H1 (cell line): ENCODE data around the gene CTBP2. TPM values are rescaled to one million over a fixed set of nuclear protein-coding genes. Genes with fewer than 3 reads are reported as not detected.

Source experiments
- HDAC6 ChIP-seq: IDR thresholded peaks from one replicate; pipeline ENCODE4 v1.7.1; 2012; ENCODE audit warnings: low read depth, mild to moderate bottlenecking, inconsistent platforms, low read length, moderate library complexity
- KDM4A ChIP-seq: IDR thresholded peaks from one replicate; pipeline ENCODE4 v1.7.1; 2012; ENCODE audit warnings: low read depth, mild to moderate bottlenecking, moderate library complexity, low read length, inconsistent platforms; ENCODE audit not compliant: severe bottlenecking
- POLR2A ChIP-seq, 2 experiments: IDR thresholded peaks; 1 replicate in 1 of 2; 2 replicates in 1 of 2; pipeline ENCODE4 v1.6.1; 2011; ENCODE audit warnings: low read depth in 2 of 2, low read length in 2 of 2, mild to moderate bottlenecking in 2 of 2; ENCODE audit errors: control extremely low read depth in 1 of 2
- SIX5 ChIP-seq: IDR thresholded peaks from 2 replicates; pipeline ENCODE4 v1.6.1; 2011; ENCODE audit warnings: mild to moderate bottlenecking, low read depth, low read length
- polyA plus RNA-seq, 7 experiments: library from polyadenylated mRNA; depleted of rRNA in 3 of 7; stranded (reverse) in 5 of 7; unstranded in 2 of 7; fragments of >200 nt in 5 of 7; fragments of 200-250 nt in 2 of 7; gene quantifications; 1 replicate in 5 of 7; 2 replicates in 1 of 7; 4 replicates in 1 of 7; pipeline versions ENCODE4 v1.2.1 to v1.2.3, GENCODE V29; 2011 to 2013; ENCODE audit warnings: missing spikeins in 2 of 7, mixed read lengths in 2 of 7
- total RNA-seq: library from RNA; stranded (reverse); fragmentation: NEBNext Ultra II Directional; extraction: Animal tissue kit (Norgen Biotek cat#: 25700); gene quantifications from 2 replicates; pipeline ENCODE4 v1.2.1, GENCODE V29; 2021
- TF ChIP-seq, protein P1 (sequence below): IDR thresholded peaks from 2 replicates; pipeline ENCODE4 v1.6.1; 2012; ENCODE audit warnings: low read length, inconsistent platforms

CTBP2 gene
- total and polyA plus RNA-seq, 2 of the 8 experiments (the other 6 are each of a cell fraction or from before 2014, with no cell fraction given): 208 to 221 TPM

DNA sequence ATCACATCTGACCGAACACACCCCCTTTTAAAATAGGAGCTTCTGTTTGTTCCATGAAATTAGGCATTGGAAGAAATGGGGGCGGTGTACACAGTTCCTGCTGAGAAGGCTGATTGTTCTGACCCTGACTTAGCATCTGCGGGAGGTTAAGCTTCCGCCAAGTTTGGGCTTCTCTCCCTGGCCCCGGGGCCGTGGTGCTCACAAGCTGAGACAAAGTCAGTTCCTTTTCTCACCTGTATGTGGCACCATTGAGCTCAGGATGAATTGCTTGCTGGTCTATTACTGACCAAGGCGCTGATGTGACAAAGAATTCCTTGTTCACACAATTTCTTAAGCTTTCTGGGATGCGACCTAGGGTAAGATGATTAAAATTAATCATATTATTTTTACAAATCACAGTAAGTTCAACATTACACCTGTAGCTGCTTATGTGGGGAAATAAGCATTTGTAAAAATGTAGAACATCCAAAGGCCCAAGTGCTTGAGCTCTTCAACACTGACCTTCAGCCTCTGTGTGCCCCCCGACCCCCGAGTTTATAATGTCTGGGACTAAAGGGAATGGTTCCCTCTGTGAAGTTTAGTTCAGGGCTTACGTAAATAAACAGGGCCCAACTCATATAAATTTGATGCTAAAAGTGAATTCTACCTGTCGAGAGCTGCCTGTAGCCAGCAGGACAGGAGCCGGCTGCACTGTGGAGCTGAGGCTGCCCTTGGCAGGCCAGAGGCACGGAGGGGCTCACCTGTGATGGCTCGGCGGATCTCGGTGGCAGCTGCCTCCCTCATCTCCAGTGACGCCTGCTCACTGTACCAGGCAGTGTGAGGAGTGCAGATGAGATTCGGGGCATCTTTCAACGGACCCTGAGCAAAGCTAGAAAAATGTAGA lies 167.7 kb downstream of the CTBP2 start (continued):
- TF ChIP-seq, protein P1, sequence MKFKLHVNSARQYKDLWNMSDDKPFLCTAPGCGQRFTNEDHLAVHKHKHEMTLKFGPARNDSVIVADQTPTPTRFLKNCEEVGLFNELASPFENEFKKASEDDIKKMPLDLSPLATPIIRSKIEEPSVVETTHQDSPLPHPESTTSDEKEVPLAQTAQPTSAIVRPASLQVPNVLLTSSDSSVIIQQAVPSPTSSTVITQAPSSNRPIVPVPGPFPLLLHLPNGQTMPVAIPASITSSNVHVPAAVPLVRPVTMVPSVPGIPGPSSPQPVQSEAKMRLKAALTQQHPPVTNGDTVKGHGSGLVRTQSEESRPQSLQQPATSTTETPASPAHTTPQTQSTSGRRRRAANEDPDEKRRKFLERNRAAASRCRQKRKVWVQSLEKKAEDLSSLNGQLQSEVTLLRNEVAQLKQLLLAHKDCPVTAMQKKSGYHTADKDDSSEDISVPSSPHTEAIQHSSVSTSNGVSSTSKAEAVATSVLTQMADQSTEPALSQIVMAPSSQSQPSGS: no peak
- TF ChIP-seq SIX5 (no peak), HDAC6 (no peak), POLR2A (IDR thresholded peaks at IDR 0.05; ENCODE audit: control extremely low read depth in 1 of 2, low read depth in 2 of 2, low read length in 2 of 2) (no peak), KDM4A (no peak)
